Left cardiac atrium (tissue), 4 donors: ENCODE results near the gene PROSER3. TPM values are rescaled to one million over a fixed set of nuclear protein-coding genes. Genes with fewer than 3 reads are reported as not detected.
A peak's percentile ranks its signal among the peaks of the same experiment; 100 is the strongest.

Source experiments
- ATAC-seq, 2 donors: fragments of 200-7000 bp; cut with Tn5 transposase; one replicate each; pipeline ENCODE4 v1.9.1; 2020; ENCODE audit warnings: mild to moderate bottlenecking in 2 of 2, moderate library complexity in 2 of 2
- DNase-seq: peaks from one replicate; pipeline ENCODE4 v3.0.0-alpha.2; 2020
- intact Hi-C, 2 donors: fragments of 100-400 bp; cut with DNase I; formaldehyde crosslinking; loops; one replicate each; pipeline versions ENCODE4 v1.14.1 to v1.15.1; 2022 to 2023
- total RNA-seq, 2 donors: library from RNA; stranded (reverse); fragmentation: NEBNext Ultra II Directional; extraction: Animal tissue kit (Norgen Biotek cat#: 25700); gene quantifications; one replicate each; pipeline ENCODE4 v1.2.1, GENCODE V29; 2021
- donor health status: DM: no; HTN: yes; CAD: no.
- donor health status: DM: no; HTN: yes; CAD: no; lungs with severe emphysema.
- donor health status: DM: yes; HTN: yes; CAD: no.
- donor health status: Dilated cardiomyopathy.

The PROSER3 gene
- total RNA-seq, 2 donors from 2014 or later = 6.8 to 8.4 TPM

DNA sequence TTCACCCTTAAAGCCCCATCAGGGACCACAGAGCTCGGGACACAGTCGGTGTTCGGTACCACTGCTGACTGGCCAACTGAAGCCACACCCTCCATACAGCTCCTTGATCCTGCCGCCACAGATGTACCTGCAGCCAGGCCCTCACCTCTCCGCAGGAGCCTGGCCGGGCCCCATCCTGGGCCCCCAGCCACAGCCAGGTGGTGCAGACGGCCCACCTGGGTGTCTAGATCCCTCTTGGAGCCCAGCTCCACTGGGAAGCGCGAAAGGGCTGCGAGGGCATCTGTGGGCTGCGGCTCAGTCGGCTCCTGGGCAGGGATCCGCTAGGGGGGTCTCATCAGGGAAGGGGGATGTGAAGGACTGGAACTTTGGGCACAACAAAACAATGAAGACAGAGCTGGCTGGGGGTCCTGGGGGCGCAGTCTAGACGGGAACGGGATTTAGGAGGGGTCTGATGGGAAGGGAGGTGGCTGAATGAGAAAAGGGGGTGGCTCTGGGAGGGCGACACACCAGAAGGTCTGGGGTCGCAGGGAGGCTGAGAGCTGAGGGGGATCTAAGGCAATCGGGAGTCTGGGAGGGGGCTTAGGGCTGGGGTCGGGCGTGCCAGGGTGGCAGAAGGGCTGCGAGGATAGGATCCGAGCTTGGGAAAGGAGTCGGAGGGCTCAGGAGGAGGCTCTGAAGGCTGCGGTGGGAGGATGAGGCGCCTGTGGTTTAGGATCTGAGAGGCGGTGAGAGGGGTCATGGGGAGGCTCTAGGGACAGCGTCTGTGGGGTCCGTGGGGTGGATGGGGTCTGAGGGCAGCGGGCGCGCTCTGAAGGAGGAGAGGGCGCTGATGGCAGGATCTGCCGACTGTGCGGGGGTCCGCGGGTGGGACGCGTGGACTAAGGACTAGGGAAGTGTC is 38.9 kb downstream of the PROSER3 start:
- no peak for DNase-seq
- ATAC-seq = no peak
- intact Hi-C loops = no loop called here

DNA sequence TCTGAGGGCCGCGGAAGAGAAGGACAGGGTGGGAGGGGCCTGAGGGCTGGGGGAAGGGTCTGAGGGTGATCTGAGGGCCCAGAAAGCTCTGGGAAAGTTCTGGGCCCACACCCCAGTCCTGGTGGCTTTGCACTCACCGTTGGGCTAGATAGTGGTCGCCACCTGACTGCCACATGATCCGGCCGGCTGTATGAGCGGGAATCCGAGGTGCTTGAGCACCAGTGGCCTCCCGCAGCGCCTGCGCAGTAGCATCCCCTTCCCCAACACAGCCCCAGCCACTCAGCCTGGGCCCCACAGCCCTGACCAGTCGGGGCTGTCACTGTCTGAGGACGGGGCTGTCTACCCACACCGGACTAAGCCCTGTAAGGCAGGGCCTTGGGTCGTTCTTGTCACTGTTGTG is 39.7 kb downstream of the PROSER3 start:
- peak in 1 of 2 donors; percentile 57 for ATAC-seq
- intact Hi-C loops = no loop called here
- DNase-seq = no peak

DNA sequence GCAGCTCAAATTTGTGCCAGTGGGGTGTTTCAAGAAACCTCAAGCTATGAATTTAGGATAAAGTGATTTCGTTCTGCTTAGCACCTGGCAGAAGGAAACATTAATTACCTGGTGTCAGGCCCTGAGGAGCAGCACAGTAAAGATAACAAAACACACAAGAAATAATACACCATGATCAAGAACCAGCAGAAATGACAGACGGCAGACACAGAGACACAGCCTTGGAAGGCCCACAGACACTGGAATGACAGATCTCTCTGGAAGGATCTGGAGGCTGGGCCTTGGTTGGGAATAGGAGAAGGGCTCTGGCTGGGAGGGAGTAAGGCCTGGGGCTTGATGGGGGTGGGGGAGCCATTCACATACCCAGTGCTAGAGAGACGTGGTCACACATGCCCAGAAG is 43.9 kb downstream of the PROSER3 start:
- ATAC-seq = no peak
- DNase-seq = no peak
- intact Hi-C loops = no loop called here

DNA sequence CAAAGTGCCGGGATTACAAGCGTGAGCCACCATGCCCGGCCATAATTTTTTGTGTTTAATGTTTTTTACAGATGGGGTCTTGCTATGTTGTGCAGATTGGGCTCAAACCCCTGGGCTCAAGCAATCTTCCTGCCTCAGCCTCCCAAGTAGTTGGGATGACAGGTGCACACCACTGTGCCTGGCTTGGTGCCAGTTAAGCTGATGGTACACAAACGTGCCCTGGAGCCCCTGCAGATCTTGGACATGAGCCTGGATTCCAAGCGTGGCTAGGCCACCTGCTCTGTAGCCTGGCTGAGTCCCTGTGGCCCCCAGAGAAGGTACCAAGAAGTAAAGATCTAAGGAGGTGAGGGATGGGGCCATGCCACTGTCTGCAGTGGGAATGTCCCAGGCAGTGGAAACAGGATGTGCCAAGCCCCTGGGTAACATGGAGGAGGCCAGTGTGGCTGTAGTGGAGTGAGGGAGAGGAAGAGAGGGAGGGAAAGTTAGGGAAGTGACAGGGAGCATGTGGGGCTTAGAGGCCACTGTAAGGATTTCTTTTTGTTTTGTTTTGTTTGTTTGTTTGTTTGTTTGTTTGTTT is 47.6 kb downstream of the PROSER3 start:
- intact Hi-C loops = no loop called here
- ATAC-seq = no peak
- DNase-seq = no peak

DNA sequence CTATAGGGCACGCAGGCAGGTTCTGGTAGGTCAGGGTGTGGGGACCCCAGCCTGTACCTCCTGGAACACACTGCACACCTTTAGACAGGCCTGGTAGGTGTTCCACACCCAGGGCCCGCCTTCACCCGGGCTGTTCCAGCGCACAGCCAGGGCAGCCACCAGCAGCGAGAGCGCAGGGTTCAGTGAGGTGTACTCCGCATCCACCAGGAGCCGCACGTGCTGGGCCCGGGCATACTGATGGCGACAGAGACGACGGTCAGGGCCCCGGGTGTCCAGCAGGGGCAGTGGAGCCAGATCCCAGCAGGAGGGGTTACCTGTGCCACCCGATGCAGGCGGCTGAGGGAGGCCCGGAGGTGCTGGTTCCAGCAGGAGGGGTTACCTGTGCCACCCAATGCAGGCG is 48.6 kb downstream of the PROSER3 start:
- ATAC-seq (no peak), DNase-seq (no peak)
- intact Hi-C loops = no loop called here

DNA sequence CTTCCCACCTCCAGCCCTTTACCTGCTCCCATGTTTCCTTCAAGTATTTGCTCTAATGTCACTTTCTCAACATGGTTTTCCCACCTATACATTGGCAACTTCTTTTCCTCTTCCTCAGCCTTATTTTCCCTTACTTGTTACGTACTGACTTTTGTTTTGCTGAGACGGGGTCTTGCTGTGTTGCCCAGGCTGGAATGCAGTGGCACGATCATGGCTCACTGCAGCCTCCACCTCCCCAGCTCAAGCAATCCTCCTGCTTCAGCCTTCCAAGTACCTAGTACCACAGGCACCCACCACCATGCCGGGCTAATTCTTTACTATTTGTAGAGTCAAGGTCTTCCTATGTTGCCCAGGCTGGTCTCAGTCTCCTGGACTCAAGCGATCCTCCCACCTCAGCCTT is 49.7 kb downstream of the PROSER3 start:
- DNase-seq (no peak), ATAC-seq (no peak)
- intact Hi-C loops = no loop called here

DNA sequence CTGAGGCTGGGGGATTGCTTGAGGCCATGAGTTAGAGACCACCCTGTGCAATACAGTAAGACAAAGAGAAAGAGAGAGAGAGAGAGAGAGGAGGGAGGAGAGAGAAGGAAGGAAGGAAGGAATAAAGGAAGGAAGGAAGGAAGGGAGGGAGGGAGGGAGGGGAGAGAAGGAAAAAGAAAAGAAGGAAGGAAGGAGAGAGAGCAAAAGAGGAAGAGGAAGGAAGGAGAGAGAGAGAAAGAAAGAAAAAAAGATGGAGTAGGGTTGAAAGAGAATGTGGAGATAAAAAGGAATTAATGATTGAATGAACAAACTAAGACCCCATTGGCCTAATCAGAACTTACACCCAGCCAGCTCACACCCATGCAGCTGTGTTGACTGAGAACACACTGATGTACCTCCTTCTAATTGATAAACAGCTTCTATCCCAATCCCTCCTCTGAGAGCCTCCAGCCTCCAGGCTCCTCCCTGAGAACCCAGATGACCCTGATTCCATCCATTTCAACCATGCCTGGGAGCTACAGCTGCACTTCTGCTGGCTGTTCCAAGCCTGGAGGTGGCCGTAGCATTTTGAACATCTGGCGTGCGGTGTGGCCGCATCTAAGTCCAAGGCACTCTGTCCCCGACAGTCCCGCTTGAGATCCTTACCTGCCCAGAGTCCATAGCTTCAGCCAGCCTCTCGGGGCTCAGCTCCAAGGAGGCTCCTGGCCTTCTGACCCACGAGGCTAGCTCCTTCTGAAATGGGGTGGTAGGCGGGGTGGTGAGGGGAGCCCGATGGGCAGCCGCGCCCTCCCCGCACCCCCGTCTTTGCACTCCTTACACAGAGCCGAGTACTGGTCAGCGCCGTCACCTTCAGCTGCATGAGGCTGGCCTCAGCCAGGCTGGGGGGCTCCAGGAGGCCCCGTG is 53.6 kb downstream of the PROSER3 start:
- DNase-seq (no peak), ATAC-seq (no peak)
- intact Hi-C loops = no loop called here

DNA sequence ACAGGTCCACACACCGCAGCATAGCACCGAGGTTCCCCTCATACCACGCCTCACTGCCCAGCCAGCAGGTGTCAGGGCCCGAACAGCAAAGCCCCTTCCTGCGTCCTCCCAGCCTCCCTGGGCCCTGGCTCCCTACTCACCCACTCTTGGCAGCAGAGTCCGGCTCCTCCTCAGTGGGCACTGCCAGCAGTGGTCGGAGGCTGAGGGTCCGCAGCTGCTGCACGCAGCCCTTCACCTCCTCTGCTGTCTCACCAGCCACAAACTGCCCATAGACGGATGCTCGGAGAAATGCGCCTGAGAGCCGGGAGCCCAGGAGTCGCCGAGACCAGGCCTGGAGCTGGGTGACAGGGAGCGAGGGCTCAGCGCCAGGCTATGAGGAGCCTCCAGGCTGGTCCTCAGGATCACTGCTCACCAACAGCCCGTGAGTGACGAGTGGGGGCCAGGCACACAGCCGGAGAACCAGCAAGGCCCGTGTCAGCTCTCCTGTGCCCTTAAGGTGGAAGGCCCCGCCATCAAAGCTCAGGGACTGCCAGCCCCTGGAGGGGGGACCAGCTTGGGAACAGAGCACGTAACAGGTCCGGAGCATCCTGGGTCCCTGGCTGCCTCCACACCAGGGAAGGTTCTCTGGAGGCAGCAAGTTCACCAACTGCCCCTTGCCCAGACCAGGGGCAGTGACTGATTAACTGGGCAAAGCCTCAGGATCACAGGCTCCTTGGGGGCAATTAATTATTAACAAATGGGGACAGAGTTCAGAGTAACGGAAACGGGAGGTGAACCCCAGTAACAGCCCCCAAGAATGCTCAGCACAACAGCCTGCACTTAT is 54.5 kb downstream of the PROSER3 start, which contains the start of gene PRODH2:
PRODH2 (minus strand) TSS at position 626 of the 823 bp plus-strand sequence; CDS start at position 586, 40 bp downstream.
- no peak for DNase-seq
- intact Hi-C loops = no loop called here
- no peak for ATAC-seq

DNA sequence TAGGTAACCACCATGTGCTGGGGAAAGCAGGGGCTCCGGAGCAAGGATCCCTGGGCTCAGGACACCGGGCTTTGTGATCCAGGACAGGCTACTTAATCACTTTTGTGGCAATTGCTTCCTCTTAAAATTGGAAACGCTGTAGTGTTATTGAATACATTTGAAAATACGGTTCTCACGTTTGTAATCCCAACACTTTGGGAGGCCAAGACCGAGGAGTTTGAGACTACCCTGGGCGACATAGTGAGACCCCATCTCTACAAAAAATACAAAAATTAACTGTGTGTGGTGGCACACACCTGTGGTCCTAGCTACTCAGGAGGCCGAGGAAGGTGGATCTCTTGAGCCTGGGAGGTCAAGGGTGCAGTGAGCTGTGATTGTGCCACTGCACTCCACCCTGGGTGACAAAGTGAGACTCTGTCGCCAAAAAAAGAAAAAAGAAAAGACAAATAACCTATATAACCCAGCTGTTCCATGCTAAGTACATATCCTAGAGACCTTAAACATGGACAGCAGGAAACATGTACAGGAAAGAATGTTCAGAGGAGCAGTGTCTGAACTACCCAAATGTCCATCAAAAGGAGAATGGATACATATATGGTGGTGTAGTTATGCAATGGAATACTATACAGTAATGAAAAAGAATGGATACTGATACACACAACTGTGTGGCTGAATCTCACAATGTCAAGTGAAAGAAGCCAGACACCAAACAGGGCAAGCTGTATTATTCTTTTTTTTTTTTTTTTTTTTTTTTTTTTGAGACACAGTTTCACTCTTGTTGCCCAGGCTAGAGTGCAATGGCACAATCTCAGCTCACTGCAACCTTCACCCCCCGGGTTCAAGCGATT is 55.3 kb downstream of the PROSER3 start:
- DNase-seq (no peak), ATAC-seq (no peak)
- intact Hi-C loops = no loop called here

DNA sequence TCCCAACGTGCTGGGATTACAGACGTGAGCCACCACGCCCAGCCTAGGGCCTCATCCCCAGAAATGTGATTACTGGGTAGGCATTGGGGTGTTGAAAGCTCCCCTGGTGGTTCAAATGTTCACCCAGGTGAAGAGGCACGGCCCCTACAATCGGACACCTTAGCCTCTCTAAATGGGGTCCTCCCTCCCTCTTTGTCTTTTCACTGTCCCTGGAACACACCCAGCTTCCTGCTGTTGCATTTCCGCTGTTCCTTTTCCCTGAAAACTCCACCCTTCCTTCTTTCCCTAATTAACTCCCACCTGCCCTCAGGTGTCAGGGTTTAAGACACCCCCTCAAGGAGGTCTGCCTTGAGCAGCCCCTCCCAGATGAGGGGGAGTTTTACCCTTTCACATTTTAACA is 58.3 kb downstream of the PROSER3 start:
- no peak for ATAC-seq
- DNase-seq = no peak
- intact Hi-C loops = loop anchor here in 1 of 2 donors (5.0 kb wide), 1 partner anchor 124 kb away; no protein-coding TSS in a partner anchor

DNA sequence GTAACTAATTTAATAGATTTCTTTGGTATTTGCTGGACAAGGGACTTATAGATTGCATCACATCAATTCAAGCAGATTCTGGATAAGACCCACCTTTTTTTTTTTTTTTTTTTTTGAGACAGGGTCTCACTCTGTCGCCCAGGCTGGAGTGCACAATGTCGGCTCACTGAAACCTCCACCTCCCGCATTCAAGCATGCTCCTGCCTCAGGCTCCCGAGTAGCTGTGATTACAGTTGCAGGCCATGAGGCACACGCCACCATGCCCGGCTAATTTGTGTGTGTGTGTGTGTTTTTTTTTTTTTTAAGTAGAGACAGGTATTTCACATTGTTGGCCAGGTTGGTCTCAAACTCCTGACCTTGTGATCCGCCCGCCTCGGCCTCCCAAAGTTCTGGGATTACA is 58.9 kb downstream of the PROSER3 start:
- DNase-seq (no peak), ATAC-seq (no peak)
- intact Hi-C loops = loop anchor here in 1 of 2 donors (5.0 kb wide), 1 partner anchor 125 kb away; no protein-coding TSS in a partner anchor

DNA sequence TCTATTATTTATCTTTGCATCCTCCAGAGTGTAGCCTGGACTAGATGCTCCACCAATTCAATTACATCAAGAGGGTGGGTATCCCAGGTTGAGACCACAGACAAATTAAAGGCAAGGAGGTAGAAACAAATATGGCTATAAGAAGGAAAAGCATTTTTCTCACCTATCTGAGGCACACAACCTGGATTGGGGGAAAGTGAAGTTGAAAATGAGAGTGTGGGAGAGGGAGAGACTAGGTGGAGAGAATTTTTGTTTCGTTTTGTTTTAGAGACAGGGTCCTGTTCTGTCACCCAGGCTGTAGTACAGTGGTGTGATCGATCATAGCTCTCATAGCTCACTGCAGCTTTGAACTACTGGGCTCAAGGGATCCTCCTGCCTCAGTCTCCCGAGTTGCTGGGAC is 60.5 kb downstream of the PROSER3 start:
- DNase-seq = no peak
- intact Hi-C loops = loop anchor here in 1 of 2 donors (5.0 kb wide), 1 partner anchor 126 kb away; no protein-coding TSS in a partner anchor
- ATAC-seq = no peak

Other genes starting within 250 kb of the PROSER3 start
- 1 to 10 TPM; 7.5 to 7.6 TPM for gene DMKN, start 244.5 kb upstream of the PROSER3 start, total RNA-seq
- gene SBSN, start 229.9 kb upstream of the PROSER3 start, total RNA-seq = not detected
- not detected for gene GAPDHS, start 224.7 kb upstream of the PROSER3 start, total RNA-seq
- gene TMEM147, start 212.6 kb upstream of the PROSER3 start, total RNA-seq = 10 to 100 TPM; 78.1 to 87.5 TPM
- gene ATP4A, start 194.5 kb upstream of the PROSER3 start, total RNA-seq = not detected
- gene PMIS2, start 172.0 kb upstream of the PROSER3 start, total RNA-seq = not detected
- 1 to 10 TPM; 3.8 to 4.2 TPM for gene HAUS5, start 145.4 kb upstream of the PROSER3 start, total RNA-seq
- gene RBM42, start 129.1 kb upstream of the PROSER3 start, total RNA-seq = 10 to 100 TPM; 51.3 to 54.2 TPM
- gene ETV2, start 116.4 kb upstream of the PROSER3 start, total RNA-seq = under 1 TPM; 0.29 to 0.88 TPM
- gene COX6B1, start 109.9 kb upstream of the PROSER3 start, total RNA-seq = 1,000 to 10,000 TPM in 1 of 2 donors, 100 to 1,000 TPM in 1; 934 to 1,059 TPM
- not detected for gene UPK1A, start 91.7 kb upstream of the PROSER3 start, total RNA-seq
- gene ZBTB32, start 53.6 kb upstream of the PROSER3 start, total RNA-seq = not detected
- gene KMT2B, start 40.2 kb upstream of the PROSER3 start, total RNA-seq = 10 to 100 TPM; 15.4 to 17.1 TPM
- gene IGFLR1, start 15.7 kb upstream of the PROSER3 start, total RNA-seq = 1 to 10 TPM; 6.5 to 7.0 TPM
- gene U2AF1L4, start 12.8 kb upstream of the PROSER3 start, total RNA-seq = 10 to 100 TPM; 17.7 to 21.6 TPM
- gene PSENEN, start 12.5 kb upstream of the PROSER3 start, total RNA-seq = 10 to 100 TPM; 41.7 to 46.6 TPM
- 1 to 10 TPM; 7.5 to 8.1 TPM for gene LIN37, start 9.6 kb upstream of the PROSER3 start, total RNA-seq
- 100 to 1,000 TPM; 210 to 251 TPM for gene HSPB6, start 1.1 kb upstream of the PROSER3 start, total RNA-seq
- gene ARHGAP33, start 17.4 kb downstream of the PROSER3 start, total RNA-seq = 1 to 10 TPM; 2.4 to 2.7 TPM
- gene PRODH2, start 54.7 kb downstream of the PROSER3 start, total RNA-seq = not detected
- not detected for gene NPHS1, start 94.3 kb downstream of the PROSER3 start, total RNA-seq
- gene KIRREL2, start 98.7 kb downstream of the PROSER3 start, total RNA-seq = under 1 TPM in 1 of 2 donors, not detected in 1; 0.06 TPM
- 10 to 100 TPM; 11.3 to 17.0 TPM for gene APLP1, start 110.4 kb downstream of the PROSER3 start, total RNA-seq
- 1 to 10 TPM; 3.9 to 5.4 TPM for gene NFKBID, start 142.4 kb downstream of the PROSER3 start, total RNA-seq
- gene HCST, start 144.4 kb downstream of the PROSER3 start, total RNA-seq = 10 to 100 TPM in 1 of 2 donors, 1 to 10 TPM in 1; 6.9 to 15.5 TPM
- 10 to 100 TPM; 43.4 to 88.7 TPM for gene TYROBP, start 150.1 kb downstream of the PROSER3 start, total RNA-seq
- gene LRFN3, start 178.2 kb downstream of the PROSER3 start, total RNA-seq = 1 to 10 TPM; 7.6 to 9.7 TPM
- 10 to 100 TPM; 11.4 to 16.0 TPM for gene SDHAF1, start 237.0 kb downstream of the PROSER3 start, total RNA-seq